Neutrophil (primary cell): ENCODE results near the gene ULK1.
"Not testable (repeated sequence)": the region's sequence is repeated elsewhere in the genome, so short reads cannot be mapped to it uniquely, and the experiment has no call there.

Experiments
- H3K27ac ChIP-seq: fragments of 200-600 bp; sonication (generic); 2 replicates; pipeline ENCODE4 v1.5.1; 2016; ENCODE audit warnings: mild to moderate bottlenecking, moderate library complexity
- H3K27me3 ChIP-seq: fragments of 200-600 bp; sonication (generic); 2 replicates; pipeline ENCODE4 v1.6.0; 2016; ENCODE audit warnings: mild to moderate bottlenecking
- H3K36me3 ChIP-seq: fragments of 200-600 bp; sonication (generic); 2 replicates; pipeline ENCODE4 v1.5.1; 2017
- H3K4me1 ChIP-seq, 2 experiments: fragments of 200-600 bp in 1 of 2; sonication (generic) in 1 of 2; 1 replicate in 1 of 2; 2 replicates in 1 of 2; pipeline versions ENCODE4 v1.5.1 to v1.6.1; 2013 to 2016; ENCODE audit warnings: low read depth in 1 of 2, low read length in 1 of 2, mild to moderate bottlenecking in 1 of 2, moderate library complexity in 1 of 2; ENCODE audit not compliant: control insufficient read depth in 1 of 2, insufficient read depth in 1 of 2
- H3K4me3 ChIP-seq, 2 experiments: fragments of 200-600 bp in 1 of 2; sonication (generic) in 1 of 2; 1 replicate in 1 of 2; 2 replicates in 1 of 2; pipeline ENCODE4 v1.5.1; 2013 to 2016; ENCODE audit warnings: low read depth in 1 of 2, low read length in 1 of 2, mild to moderate bottlenecking in 1 of 2, moderate library complexity in 1 of 2
- H3K9me3 ChIP-seq: fragments of 200-600 bp; sonication (generic); 2 replicates; pipeline ENCODE4 v1.5.1; 2016
- TF ChIP-seq, protein P1 (sequence below): fragments of 200-600 bp; sonication (generic); IDR thresholded peaks from 2 replicates; pipeline ENCODE4 v1.5.1; 2016; ENCODE audit warnings: antibody characterized with exemption

Gene ULK1

DNA sequence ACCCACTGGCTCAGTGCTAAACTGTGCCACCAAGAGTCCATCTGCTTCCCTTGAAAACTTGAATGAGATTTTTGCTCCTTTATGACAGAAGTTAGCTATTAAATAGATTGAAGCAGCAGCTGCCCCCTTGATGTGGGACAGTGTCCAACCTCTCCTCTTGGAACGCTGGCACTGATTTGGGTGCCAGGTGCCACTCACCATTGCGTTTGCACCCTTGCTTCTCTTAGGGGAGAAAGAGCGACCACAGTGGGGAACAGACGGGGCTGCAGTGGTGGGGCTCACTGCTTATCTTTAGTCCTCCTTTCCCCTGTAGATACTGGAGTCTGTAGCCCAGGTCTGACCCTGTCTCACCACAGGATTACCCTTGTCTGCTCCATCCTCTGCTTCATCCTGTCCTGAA lies 64.7 kb downstream of the ULK1 start:
- TF ChIP-seq, protein P1, sequence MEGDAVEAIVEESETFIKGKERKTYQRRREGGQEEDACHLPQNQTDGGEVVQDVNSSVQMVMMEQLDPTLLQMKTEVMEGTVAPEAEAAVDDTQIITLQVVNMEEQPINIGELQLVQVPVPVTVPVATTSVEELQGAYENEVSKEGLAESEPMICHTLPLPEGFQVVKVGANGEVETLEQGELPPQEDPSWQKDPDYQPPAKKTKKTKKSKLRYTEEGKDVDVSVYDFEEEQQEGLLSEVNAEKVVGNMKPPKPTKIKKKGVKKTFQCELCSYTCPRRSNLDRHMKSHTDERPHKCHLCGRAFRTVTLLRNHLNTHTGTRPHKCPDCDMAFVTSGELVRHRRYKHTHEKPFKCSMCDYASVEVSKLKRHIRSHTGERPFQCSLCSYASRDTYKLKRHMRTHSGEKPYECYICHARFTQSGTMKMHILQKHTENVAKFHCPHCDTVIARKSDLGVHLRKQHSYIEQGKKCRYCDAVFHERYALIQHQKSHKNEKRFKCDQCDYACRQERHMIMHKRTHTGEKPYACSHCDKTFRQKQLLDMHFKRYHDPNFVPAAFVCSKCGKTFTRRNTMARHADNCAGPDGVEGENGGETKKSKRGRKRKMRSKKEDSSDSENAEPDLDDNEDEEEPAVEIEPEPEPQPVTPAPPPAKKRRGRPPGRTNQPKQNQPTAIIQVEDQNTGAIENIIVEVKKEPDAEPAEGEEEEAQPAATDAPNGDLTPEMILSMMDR, result no peak
- no peaks in the 10 kb centered on the region for H3K9me3 ChIP-seq
- H3K4me3 ChIP-seq, result no peak overlapping the region
- H3K4me1 ChIP-seq, result peaks cover 3 to 5% of the 10 kb centered on the region in 2 experiments
- H3K36me3 ChIP-seq, result peaks cover 22% of the 10 kb centered on the region
- no peak overlapping the region for H3K27ac ChIP-seq
- no peaks in the 10 kb centered on the region for H3K27me3 ChIP-seq

DNA sequence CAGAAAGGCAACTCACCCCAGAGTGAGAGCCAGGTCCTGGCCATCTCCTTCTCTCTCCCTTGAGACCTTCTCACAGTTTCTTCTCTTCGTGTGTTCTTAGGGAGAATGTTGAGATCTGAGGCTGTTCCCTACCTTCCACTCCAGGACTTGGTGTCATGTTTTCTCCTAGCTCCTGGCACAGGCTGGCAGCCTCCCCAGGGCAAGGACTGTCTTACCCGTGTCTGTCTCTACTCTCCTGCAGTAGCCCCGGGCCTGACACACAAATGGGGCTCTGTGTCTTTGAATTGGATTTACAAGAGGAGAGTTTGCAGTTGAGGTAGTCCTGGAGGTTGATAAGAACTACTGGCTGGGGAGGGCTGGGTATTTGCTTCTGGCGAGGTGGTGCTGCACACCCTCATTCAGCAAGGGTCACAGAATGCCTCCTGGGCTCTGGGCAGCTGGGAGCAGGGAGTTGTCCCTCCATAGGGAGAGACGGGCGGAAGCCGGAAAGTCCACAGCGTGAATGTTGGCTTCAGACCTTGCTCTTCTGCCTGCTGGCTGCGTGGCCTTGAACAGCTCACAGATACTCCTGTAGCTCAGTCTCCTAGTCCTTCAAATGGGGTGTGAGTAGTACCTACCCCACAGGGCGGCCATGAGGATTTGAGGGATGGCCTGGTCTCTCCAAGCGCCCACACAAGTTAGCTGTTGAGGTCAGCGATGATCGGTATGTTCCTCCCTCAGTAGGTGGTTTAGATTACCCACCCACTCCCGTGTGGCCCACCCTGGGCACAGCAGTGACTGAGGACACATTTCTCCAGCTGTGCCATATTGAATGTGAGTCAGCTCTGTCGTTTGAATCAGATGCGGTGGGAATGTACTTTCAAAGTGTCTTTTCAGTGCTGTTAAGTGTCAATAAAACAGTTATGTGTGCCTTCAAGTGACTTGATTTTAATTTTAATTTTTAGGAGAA lies 65.5 kb downstream of the ULK1 start:
- Histone ChIP-seq H3K4me3 (no peak overlapping the region), H3K27ac (no peak overlapping the region), H3K9me3 (no peaks in the 10 kb centered on the region), H3K4me1 (peaks cover 3 to 5% of the 10 kb centered on the region in 2 experiments), H3K27me3 (no peaks in the 10 kb centered on the region), H3K36me3 (peaks cover 22% of the 10 kb centered on the region)
- TF ChIP-seq, protein P1, result no peak

DNA sequence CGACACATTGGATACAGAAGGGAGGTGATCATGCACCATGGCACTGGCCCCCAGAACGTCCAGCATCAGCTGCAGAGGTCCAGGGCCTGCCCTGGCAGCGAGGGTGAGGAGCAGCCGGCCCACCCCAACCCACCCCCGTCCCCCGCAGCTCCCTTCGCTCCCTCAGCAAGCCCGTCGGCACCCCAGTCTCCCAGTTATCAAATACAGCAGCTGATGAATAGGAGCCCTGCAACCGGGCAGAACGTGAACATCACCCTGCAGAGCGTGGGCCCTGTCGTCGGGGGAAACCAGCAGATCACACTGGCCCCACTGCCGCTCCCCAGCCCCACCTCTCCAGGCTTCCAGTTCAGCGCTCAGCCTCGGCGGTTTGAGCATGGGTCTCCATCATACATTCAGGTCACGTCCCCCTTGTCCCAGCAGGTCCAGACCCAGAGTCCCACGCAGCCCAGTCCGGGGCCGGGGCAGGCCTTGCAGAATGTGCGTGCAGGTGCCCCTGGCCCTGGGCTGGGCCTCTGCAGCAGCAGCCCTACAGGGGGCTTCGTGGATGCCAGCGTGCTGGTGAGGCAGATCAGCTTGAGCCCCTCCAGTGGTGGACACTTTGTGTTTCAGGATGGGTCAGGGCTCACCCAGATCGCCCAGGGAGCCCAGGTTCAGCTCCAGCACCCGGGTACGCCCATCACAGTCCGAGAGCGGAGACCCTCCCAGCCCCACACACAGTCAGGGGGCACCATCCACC lies 66.3 kb downstream of the ULK1 start:
- H3K36me3 ChIP-seq, result peaks cover 22% of the 10 kb centered on the region
- not testable (repeated sequence) for H3K27ac ChIP-seq, H3K27me3 ChIP-seq, H3K9me3 ChIP-seq, H3K4me1 ChIP-seq, H3K4me3 ChIP-seq

DNA sequence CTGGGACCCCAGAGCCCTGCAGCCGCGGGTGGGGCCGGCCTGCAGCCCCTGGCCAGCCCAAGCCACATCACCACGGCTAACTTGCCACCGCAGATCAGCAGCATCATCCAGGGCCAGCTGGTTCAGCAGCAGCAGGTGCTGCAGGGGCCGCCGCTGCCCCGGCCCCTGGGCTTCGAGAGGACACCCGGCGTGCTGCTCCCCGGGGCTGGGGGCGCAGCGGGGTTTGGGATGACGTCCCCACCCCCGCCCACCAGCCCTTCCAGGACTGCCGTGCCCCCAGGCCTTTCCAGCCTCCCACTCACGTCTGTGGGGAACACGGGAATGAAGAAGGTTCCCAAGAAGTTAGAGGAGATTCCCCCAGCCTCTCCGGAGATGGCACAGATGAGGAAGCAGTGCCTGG lies 66.9 kb downstream of the ULK1 start:
- H3K27ac ChIP-seq, H3K4me1 ChIP-seq, H3K9me3 ChIP-seq, H3K4me3 ChIP-seq, H3K27me3 ChIP-seq: not testable (repeated sequence)
- H3K36me3 ChIP-seq, result peaks cover 22% of the 10 kb centered on the region

DNA sequence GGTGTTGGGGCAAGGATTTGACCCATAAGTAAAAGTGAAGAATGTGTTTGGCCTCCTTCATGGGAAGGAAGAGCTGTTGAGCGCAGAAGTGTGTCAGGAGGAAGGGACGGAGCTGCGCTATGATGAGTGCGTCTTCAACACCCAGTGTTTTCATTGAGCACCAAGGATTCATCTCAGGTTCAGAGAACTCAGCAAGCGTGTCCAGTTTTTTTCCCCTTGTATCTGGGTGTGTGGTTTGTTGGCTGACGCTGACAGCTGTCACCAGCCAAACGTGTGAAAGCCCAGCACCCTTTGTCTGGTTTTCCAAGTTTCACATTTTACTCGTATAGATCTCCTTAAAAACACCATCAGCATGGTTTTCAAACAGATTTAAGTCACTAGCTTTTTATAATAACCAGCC lies 67.6 kb downstream of the ULK1 start:
- no peak overlapping the region for H3K27ac ChIP-seq
- H3K4me3 ChIP-seq, result no peak overlapping the region
- peaks cover 22% of the 10 kb centered on the region for H3K36me3 ChIP-seq
- H3K9me3 ChIP-seq, result no peaks in the 10 kb centered on the region
- H3K4me1 ChIP-seq, result peaks cover 3 to 5% of the 10 kb centered on the region in 2 experiments
- TF ChIP-seq, protein P1, result no peak
- no peaks in the 10 kb centered on the region for H3K27me3 ChIP-seq

DNA sequence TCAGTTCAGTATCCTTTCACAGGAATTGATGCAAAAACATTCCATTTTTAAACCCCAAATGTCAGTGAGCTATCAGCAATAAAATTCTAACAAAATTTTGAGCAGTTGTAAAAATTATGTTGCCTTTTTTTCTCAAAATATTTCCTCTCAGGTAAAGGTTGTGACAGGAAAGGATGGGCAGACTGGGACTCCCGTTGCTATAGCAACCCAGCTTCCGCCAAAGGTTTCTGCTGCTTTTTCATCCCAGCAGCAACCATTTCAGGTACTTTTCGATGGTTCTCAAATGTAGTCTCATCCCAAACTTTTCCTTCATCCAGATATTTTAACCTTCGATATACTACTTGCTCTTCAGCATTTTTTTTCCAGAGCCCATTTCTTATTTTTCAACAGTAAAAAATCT lies 69.0 kb downstream of the ULK1 start:
- TF ChIP-seq, protein P1, result no peak
- Histone ChIP-seq H3K4me1 (peaks cover 0 to 1% of the 10 kb centered on the region in 2 experiments), H3K4me3 (no peak overlapping the region), H3K9me3 (no peaks in the 10 kb centered on the region), H3K27me3 (no peaks in the 10 kb centered on the region), H3K27ac (no peak overlapping the region), H3K36me3 (peaks cover 22% of the 10 kb centered on the region)
